ENCODE measurements around the gene CD2BP2.

GRCh38 chr16:30352488-30353401 is 2.4 kb downstream of the CD2BP2 start:
- TF ChIP-seq CTCF (IDR thresholded peaks at IDR 0.05), result no peak
- no peak for TF ChIP-seq EZH2 (IDR thresholded peaks at IDR 0.05; ENCODE audit: borderline replicate concordance, insufficient read depth, low read depth, low read length, poor library complexity, severe bottlenecking)

All from B cell (primary cell).